ENCODE results near the gene RBMS1. TPM values are rescaled to one million over a fixed set of nuclear protein-coding genes. Genes with fewer than 3 reads are reported as not detected.

RBMS1 gene
- total RNA-seq, 5 donors from 2014 or later (not counting 1 experiment from before 2014, with no cell fraction given), result 94.2 to 137 (median 105) TPM

DNA sequence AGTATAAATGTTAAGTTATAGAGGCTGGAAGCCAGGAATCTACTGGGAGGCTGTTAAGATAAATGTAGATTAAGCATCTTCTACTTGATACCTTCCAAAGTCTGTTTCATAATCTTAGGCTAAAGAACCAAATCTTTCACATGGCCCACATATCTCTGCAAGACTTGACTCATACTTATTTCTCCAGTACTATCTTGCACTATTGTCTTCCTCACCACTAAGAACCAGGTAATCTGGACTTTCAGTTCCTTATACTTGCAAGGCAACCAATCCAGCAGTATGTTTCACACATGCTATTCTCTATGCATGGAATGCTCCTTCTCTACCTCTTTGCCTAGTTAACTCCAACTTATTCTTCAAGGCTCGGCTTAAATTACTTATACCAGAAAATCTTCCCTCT, 62.2 kb downstream of the RBMS1 start:
- Mint-ChIP-seq H3K4me1 (peaks cover 67 to 75% (median 67%) of the 10 kb centered on the region in 3 donors), H3K36me3 (peaks cover 21% of the 10 kb centered on the region), H3K9me3 (peaks cover 0 to 7% (median 4%) of the 10 kb centered on the region in 3 donors), H3K27ac (peak overlapping the region; percentile 62 to 65), H3K4me3 (no peak overlapping the region), H3K27me3 (no peaks in the 10 kb centered on the region)
- Histone ChIP-seq H3K27ac (ENCODE audit: low read length) (no peak overlapping the region), H3K27me3 (replicated peaks in 1 of 2; ENCODE audit: control insufficient read depth in 2 of 2, extremely low read depth in 1 of 2, insufficient read depth in 2 of 2, low read length in 1 of 2) (no peaks in the 10 kb centered on the region), H3K4me3 (ENCODE audit: control insufficient read depth in 1 of 2, extremely low read depth in 1 of 2, low read length in 1 of 2) (no peak overlapping the region), H3K4me1 (ENCODE audit: control insufficient read depth in 1 of 2, extremely low read depth in 1 of 2, insufficient read depth in 2 of 2, low read length in 2 of 2) (peaks cover 19 to 53% of the 10 kb centered on the region in 2 experiments), H3K36me3 (ENCODE audit: control insufficient read depth in 2 of 2, extremely low read depth in 1 of 2, insufficient read depth in 1 of 2, low read length in 1 of 2) (no peaks in the 10 kb centered on the region), H3K9me3 (peaks cover 3% of the 10 kb centered on the region)
- ATAC-seq (replicated peaks in 1 of 4), result no peak
- ChIA-PET CTCF (no interaction called here), POLR2A (interaction anchor here in 1 of 2 donors (0.6 kb wide), 1 partner anchor 20 kb away, joined by 3 read pairs; no protein-coding TSS in a partner anchor)
- WGBS (ENCODE audit: insufficient coverage), result 100% methylated on average over 1 of the region's 1 CpG
- no peak for DNase-seq

DNA sequence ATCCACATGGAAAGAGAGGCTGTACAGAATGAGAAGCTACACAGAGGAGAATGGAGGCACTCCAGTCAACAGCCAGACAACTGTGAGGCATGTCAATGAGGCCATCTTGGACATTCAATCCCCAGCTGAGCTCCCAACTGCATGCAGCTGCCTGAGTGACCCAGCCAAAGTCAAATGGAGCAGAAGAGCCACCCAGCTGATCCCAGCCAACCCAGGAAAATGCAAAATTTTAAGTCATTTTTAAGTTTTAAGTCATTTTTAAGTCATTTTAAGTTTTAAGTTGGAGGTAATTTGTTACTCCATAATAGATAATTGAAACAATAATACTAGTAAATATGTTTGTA, 63.6 kb downstream of the RBMS1 start:
- H3K9me3 ChIP-seq, result peaks cover 3% of the 10 kb centered on the region
- H3K36me3 ChIP-seq (ENCODE audit: control insufficient read depth in 2 of 2, extremely low read depth in 1 of 2, insufficient read depth in 1 of 2, low read length in 1 of 2), result peaks cover 0 to 3% of the 10 kb centered on the region in 2 donors
- H3K27ac ChIP-seq (ENCODE audit: low read length), result peak overlapping the region; percentile 75
- H3K27me3 Mint-ChIP-seq, result no peaks in the 10 kb centered on the region
- DNase-seq (no peak), ATAC-seq (replicated peaks in 1 of 4) (no peak)
- POLR2A ChIA-PET, result interaction anchor here in 1 of 2 donors (1.0 kb wide), 1 partner anchor 56 kb away, joined by 5 read pairs; no protein-coding TSS in a partner anchor
- CTCF ChIA-PET, result interaction anchor here (0.6 to 2.4 kb wide), 12 partner anchors 8 to 275 kb away, joined by 3 to 17 read pairs (median 3); partner anchors contain the start of gene RBMS1 (in 1 of the 2)
- H3K4me1 ChIP-seq (ENCODE audit: control insufficient read depth in 1 of 2, extremely low read depth in 1 of 2, insufficient read depth in 2 of 2, low read length in 2 of 2), result peaks cover 23 to 60% of the 10 kb centered on the region in 2 experiments
- H3K4me3 ChIP-seq (ENCODE audit: control insufficient read depth in 1 of 2, extremely low read depth in 1 of 2, low read length in 1 of 2), result no peak overlapping the region
- H3K27ac Mint-ChIP-seq, result peak overlapping the region; percentile 87 to 88
- H3K36me3 Mint-ChIP-seq, result peaks cover 24% of the 10 kb centered on the region
- no peak overlapping the region for H3K4me3 Mint-ChIP-seq
- peaks cover 67 to 74% (median 71%) of the 10 kb centered on the region in 3 donors for H3K4me1 Mint-ChIP-seq
- peaks cover 0 to 7% (median 4%) of the 10 kb centered on the region in 3 donors for H3K9me3 Mint-ChIP-seq
- H3K27me3 ChIP-seq (replicated peaks in 1 of 2; ENCODE audit: control insufficient read depth in 2 of 2, extremely low read depth in 1 of 2, insufficient read depth in 2 of 2, low read length in 1 of 2), result no peaks in the 10 kb centered on the region

DNA sequence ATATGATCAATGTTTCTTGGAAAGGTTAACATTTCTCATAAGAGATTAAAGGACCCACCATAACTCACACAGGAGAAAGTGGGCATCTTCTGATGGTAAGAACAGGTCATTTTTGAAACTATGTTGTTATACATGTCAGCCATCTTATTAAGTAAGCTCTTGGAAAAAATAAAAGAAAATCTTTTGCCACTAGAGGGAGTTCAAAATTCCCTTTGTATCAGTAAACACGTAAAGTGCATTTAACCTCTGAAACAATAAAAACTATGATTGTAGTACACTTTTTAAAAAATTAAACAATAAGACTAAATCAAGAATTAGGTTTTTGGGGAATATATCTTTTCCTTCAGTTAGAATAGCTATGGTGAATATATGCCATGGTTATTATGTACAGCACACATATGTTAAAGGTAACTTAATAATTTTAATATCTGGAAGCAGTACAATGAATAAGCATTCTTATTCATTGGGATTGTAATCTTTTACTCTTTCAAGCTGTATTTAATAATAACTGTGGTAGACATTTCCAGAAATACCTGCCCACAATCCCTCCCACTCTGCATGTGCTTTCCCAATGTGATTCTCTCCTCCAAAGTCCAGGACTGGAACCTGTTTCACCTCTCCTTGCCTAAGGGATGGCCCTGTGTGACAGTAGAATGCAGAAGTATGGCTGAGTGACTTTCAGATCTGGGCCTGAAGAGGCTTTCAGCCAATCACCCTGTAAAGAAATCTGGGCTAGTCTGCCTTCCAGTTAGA, 64.2 kb downstream of the RBMS1 start:
- Histone ChIP-seq H3K27ac (ENCODE audit: low read length) (peak overlapping the region; percentile 75), H3K27me3 (replicated peaks in 1 of 2; ENCODE audit: control insufficient read depth in 2 of 2, extremely low read depth in 1 of 2, insufficient read depth in 2 of 2, low read length in 1 of 2) (no peaks in the 10 kb centered on the region), H3K4me1 (ENCODE audit: control insufficient read depth in 1 of 2, extremely low read depth in 1 of 2, insufficient read depth in 2 of 2, low read length in 2 of 2) (peaks cover 23 to 57% of the 10 kb centered on the region in 2 experiments), H3K9me3 (peaks cover 3% of the 10 kb centered on the region), H3K4me3 (ENCODE audit: control insufficient read depth in 1 of 2, extremely low read depth in 1 of 2, low read length in 1 of 2) (no peak overlapping the region), H3K36me3 (ENCODE audit: control insufficient read depth in 2 of 2, extremely low read depth in 1 of 2, insufficient read depth in 1 of 2, low read length in 1 of 2) (peaks cover 0 to 3% of the 10 kb centered on the region in 2 donors)
- Mint-ChIP-seq H3K36me3 (peaks cover 24% of the 10 kb centered on the region), H3K9me3 (peaks cover 0 to 7% (median 4%) of the 10 kb centered on the region in 3 donors), H3K27ac (peak overlapping the region; percentile 87 to 88), H3K27me3 (no peaks in the 10 kb centered on the region), H3K4me1 (peaks cover 63 to 70% (median 69%) of the 10 kb centered on the region in 3 donors), H3K4me3 (peak overlapping the region in 1 of 3 donors; percentile 81)
- peak in 2 of 4 experiments; percentile 29 to 40 for ATAC-seq (replicated peaks in 1 of 4)
- POLR2A ChIA-PET, result interaction anchor here in 1 of 2 donors (0.7 kb wide), 1 partner anchor 61 kb away, joined by 7 read pairs; no protein-coding TSS in a partner anchor
- DNase-seq, result peak in 1 of 35 experiments; percentile 79
- CTCF ChIA-PET, result interaction anchor here (0.5 to 2.7 kb wide), 29 partner anchors 8 to 275 kb away, joined by 3 to 17 read pairs (median 3); partner anchors contain the start of gene RBMS1 (in 1 of the 2)
- no CpG with 5 or more reads among the region's 1 CpG for WGBS (ENCODE audit: insufficient coverage)

DNA sequence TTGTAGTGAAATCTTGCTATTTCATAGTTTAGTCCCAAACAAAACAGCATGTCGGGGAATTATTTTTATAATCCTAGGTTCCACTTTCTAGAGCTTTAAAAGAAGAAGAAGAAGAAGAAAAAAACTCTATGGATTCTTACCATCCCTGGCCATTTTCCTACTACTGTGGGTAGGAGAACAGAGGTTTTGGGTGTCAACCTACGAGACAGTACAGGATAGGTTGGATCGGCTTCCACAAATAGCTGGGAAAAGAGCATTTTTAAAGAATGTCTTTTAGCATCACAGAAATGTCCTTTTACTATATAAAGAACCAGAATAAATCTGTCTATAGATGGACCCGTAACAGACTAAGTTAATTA, 65.2 kb downstream of the RBMS1 start:
- Mint-ChIP-seq H3K4me1 (peaks cover 57 to 67% (median 67%) of the 10 kb centered on the region in 3 donors), H3K27me3 (no peaks in the 10 kb centered on the region), H3K4me3 (peak overlapping the region; percentile 60 to 81 (median 76)), H3K36me3 (peaks cover 28% of the 10 kb centered on the region), H3K27ac (peak overlapping the region; percentile 87 to 92), H3K9me3 (peaks cover 0 to 7% (median 4%) of the 10 kb centered on the region in 3 donors)
- no peaks in the 10 kb centered on the region for H3K27me3 ChIP-seq (replicated peaks in 1 of 2; ENCODE audit: control insufficient read depth in 2 of 2, extremely low read depth in 1 of 2, insufficient read depth in 2 of 2, low read length in 1 of 2)
- no peak for DNase-seq
- ChIA-PET POLR2A (no interaction called here), CTCF (interaction anchor here (0.6 to 2.7 kb wide), 13 partner anchors 17 to 567 kb away, joined by 3 to 17 read pairs (median 4); partner anchors contain the start of gene RBMS1 (in 1 of the 2))
- peaks cover 3% of the 10 kb centered on the region for H3K9me3 ChIP-seq
- H3K27ac ChIP-seq (ENCODE audit: low read length), result peak overlapping the region; percentile 75
- peak overlapping the region; percentile 1 to 25 for H3K4me3 ChIP-seq (ENCODE audit: control insufficient read depth in 1 of 2, extremely low read depth in 1 of 2, low read length in 1 of 2)
- H3K4me1 ChIP-seq (ENCODE audit: control insufficient read depth in 1 of 2, extremely low read depth in 1 of 2, insufficient read depth in 2 of 2, low read length in 2 of 2), result peaks cover 29 to 51% of the 10 kb centered on the region in 2 experiments
- H3K36me3 ChIP-seq (ENCODE audit: control insufficient read depth in 2 of 2, extremely low read depth in 1 of 2, insufficient read depth in 1 of 2, low read length in 1 of 2), result peaks cover 0 to 3% of the 10 kb centered on the region in 2 donors
- ATAC-seq (replicated peaks in 1 of 4), result peak in 1 of 4 experiments; percentile 29
- WGBS (ENCODE audit: insufficient coverage), result no CpG with 5 or more reads among the region's 4 CpGs

DNA sequence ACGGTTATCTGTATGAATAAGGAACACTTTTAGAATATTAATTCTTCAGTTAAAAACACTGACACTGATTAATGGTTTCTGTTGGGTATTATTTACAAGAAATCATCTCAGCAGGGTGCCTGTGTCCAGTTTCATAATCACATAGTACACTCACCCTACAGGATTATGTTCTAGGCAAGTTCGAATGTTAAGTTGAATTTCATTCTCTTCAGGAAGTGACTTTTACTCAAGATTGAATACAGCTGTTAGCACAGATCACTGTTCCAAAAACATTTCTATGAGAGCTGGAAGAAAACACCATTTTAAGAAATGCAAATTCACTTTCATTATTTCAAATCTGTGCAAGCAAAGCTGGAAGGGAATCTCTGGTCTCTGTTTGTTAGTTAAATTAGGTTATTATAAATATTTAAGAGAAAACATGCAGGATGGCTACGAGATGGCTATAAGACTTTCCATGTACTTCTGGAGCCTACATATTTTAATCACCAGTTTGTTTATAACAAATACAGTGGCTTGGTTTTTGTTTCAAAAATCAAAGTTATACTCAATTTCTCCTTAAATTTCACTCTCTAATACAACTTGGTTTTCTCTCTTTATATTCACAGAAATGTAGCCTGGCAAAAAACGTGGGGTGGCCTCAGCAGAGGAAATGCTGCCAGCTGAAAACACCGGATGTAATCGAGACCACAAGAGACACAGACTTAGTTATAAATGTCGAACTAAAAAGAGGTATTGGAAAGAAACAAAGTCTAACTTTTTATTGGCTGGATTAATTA, 65.8 kb downstream of the RBMS1 start:
- CTCF ChIA-PET, result interaction anchor here (0.6 to 2.7 kb wide), 10 partner anchors 28 to 567 kb away, joined by 3 to 17 read pairs (median 4); partner anchors contain the start of gene RBMS1 (in 1 of the 2)
- no CpG with 5 or more reads among the region's 7 CpGs for WGBS (ENCODE audit: insufficient coverage)
- H3K9me3 ChIP-seq, result peaks cover 3% of the 10 kb centered on the region
- DNase-seq, result peak; percentile 22 to 80 (median 59)
- Mint-ChIP-seq H3K9me3 (peaks cover 0 to 7% (median 4%) of the 10 kb centered on the region in 3 donors), H3K36me3 (peaks cover 29% of the 10 kb centered on the region), H3K27me3 (no peaks in the 10 kb centered on the region), H3K4me1 (peaks cover 60 to 72% (median 69%) of the 10 kb centered on the region in 3 donors), H3K27ac (peak overlapping the region; percentile 87 to 92), H3K4me3 (peak overlapping the region; percentile 60 to 81 (median 76))
- peak overlapping the region; percentile 75 for H3K27ac ChIP-seq (ENCODE audit: low read length)
- H3K36me3 ChIP-seq (ENCODE audit: control insufficient read depth in 2 of 2, extremely low read depth in 1 of 2, insufficient read depth in 1 of 2, low read length in 1 of 2), result peaks cover 0 to 3% of the 10 kb centered on the region in 2 donors
- H3K27me3 ChIP-seq (replicated peaks in 1 of 2; ENCODE audit: control insufficient read depth in 2 of 2, extremely low read depth in 1 of 2, insufficient read depth in 2 of 2, low read length in 1 of 2), result no peaks in the 10 kb centered on the region
- H3K4me3 ChIP-seq (ENCODE audit: control insufficient read depth in 1 of 2, extremely low read depth in 1 of 2, low read length in 1 of 2), result peak overlapping the region; percentile 10 to 47
- peak; percentile 89 to 92 (median 90) for ATAC-seq (replicated peaks in 1 of 4)
- POLR2A ChIA-PET, result interaction anchor here (0.6 to 1.1 kb wide), 4 partner anchors 10 to 25 kb away, joined by 3 read pairs; no protein-coding TSS in a partner anchor
- peaks cover 25 to 53% of the 10 kb centered on the region in 2 experiments for H3K4me1 ChIP-seq (ENCODE audit: control insufficient read depth in 1 of 2, extremely low read depth in 1 of 2, insufficient read depth in 2 of 2, low read length in 2 of 2)

Measured in T-cell (primary cell).